NCI-H1048 (cell line): ENCODE results near the gene SLC49A3.
"Not testable (repeated sequence)": the region's sequence is repeated elsewhere in the genome, so short reads cannot be mapped to it uniquely, and the experiment has no call there.

Experiments
- DNase-seq: peaks from one replicate; lab custom pipeline; 2025; lab: John Stamatoyannopoulos, UW

Gene SLC49A3

GRCh38 chr4:702618-703048 is 13.7 kb upstream of the SLC49A3 start:
- DNase-seq = no peak

GRCh38 chr4:700587-701264 is 11.8 kb upstream of the SLC49A3 start:
- DNase-seq = no peak

GRCh38 chr4:699816-700580 is 11.0 kb upstream of the SLC49A3 start:
- no peak for DNase-seq

GRCh38 chr4:694341-694940 is 5.5 kb upstream of the SLC49A3 start:
- not testable (repeated sequence) for DNase-seq

- DNase-seq = no peak
Observed at GRCh38 chr4:692771-693554, 4.0 kb upstream of the SLC49A3 start.

- DNase-seq = no peak
Observed at GRCh38 chr4:689723-690122, 772 bp upstream of the SLC49A3 start.

GRCh38 chr4:687971-688853 is 739 bp downstream of the SLC49A3 start:
- DNase-seq = no peak

GRCh38 chr4:687048-687970 is 1.6 kb downstream of the SLC49A3 start:
- no peak for DNase-seq

GRCh38 chr4:686413-687040 is 2.4 kb downstream of the SLC49A3 start:
- DNase-seq = no peak

GRCh38 chr4:685679-686412 is 3.1 kb downstream of the SLC49A3 start:
- DNase-seq = no peak

GRCh38 chr4:684623-685327 is 4.2 kb downstream of the SLC49A3 start:
- no peak for DNase-seq

GRCh38 chr4:683982-684622 is 4.8 kb downstream of the SLC49A3 start:
- no peak for DNase-seq

GRCh38 chr4:683247-683897 is 5.6 kb downstream of the SLC49A3 start:
- DNase-seq = no peak

GRCh38 chr4:682490-683172 is 6.3 kb downstream of the SLC49A3 start:
- DNase-seq = no peak

GRCh38 chr4:681736-682451 is 7.1 kb downstream of the SLC49A3 start:
- DNase-seq = no peak
